Brain pericyte (primary cell): Measurements from ENCODE around the gene PIR.

Experiments
- DNase-seq: peaks from one replicate; pipeline ENCODE4 v3.0.0-alpha.2; 2012; ENCODE audit warnings: low read depth, low spot score

The PIR gene

DNA sequence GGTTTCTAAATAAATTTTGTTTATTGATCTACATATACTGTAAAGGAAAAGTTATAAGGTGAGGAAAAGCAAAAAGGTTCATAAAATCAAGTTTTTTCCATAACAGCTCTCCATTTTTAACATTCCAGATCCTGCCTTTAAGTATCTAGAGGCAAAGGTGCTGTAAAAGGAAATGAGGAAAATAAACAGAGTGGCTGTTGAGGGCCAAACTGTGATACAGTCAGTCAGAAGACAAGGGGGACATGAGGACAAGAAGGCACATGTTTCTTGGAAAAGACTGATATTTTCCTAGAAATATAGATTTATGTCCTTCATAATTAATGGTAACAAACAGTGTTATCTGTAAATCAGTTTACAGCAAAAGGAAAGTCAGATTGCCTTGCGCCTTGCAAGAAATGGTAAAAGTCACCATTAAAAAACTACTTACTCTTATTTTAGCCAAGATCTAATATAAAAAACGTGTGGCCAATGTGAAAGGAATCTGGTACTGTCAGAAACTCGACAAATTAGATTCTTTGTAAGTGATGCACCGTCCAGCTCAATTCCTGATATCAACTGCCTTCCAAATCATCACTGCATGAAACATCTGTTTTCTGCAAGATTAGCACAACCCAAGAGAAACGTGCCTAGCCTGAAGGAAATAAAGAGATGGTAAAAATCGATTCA, 75.0 kb downstream of the PIR start:
- no peak for DNase-seq

- DNase-seq: no peak
Observed at GRCh38 chrX:15416133-15416993, 76.8 kb downstream of the PIR start.

DNA sequence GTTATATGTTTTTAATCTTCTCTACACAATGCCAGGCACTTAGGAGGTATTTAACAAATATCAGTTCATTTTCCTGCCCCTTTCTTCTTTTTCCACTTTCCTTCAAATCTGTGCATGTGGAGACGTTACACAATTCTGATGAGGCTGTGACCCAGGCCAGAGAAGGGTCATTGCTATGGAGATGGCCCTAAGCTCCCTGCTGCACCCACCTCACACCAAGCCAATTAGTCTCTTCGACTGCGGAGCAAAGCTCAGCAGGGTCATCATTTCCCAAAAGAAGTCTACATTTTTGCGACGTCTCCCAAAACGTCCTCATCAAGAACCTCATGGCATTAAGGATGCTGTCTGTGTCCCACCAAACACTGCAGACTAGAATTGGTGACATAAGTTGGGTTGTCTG, 80.0 kb downstream of the PIR start:
- DNase-seq: no peak

GRCh38 chrX:15410947-15411346, 82.2 kb downstream of the PIR start:
- DNase-seq: no peak

GRCh38 chrX:15410430-15410829, 82.7 kb downstream of the PIR start:
- no peak for DNase-seq

- DNase-seq: no peak
Observed at GRCh38 chrX:15405846-15406245, 87.3 kb downstream of the PIR start.

DNA sequence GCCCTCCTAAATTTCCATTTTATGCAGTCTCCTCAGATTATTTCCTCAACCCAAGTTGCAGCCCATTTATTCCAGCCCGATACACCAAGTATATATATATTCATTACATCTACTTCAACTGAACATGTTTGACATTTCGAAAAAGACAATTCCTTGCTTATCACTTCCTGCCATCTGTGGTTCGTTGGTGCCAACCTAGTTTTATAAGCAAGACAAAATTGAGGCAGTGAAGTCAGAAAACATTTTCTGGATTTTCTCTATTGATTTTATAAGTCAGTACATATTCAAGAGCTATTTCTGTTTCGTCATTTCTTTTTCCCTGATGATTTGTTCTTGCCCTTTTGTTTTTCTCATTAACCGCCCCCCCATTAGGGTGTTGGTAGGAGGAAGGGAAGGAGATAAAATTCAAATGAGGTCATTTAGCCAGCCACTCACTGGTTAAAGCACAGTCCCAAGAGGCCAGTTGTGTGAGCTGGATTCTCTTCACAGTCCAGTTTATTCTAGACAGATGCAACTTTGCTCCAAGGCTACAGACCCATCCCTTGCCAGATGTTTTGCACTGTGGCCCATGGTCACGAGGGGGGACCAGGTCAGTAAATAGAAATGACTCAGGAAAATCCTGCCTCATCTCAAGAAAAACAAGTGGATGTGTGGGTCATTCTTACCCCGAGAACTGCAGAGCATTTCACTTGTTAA, 88.6 kb downstream of the PIR start:
- no peak for DNase-seq

GRCh38 chrX:15401378-15401777, 91.8 kb downstream of the PIR start:
- DNase-seq: no peak

GRCh38 chrX:15399962-15400391, 93.2 kb downstream of the PIR start:
- no peak for DNase-seq

GRCh38 chrX:15398874-15399273, 94.3 kb downstream of the PIR start:
- DNase-seq: no peak

DNA sequence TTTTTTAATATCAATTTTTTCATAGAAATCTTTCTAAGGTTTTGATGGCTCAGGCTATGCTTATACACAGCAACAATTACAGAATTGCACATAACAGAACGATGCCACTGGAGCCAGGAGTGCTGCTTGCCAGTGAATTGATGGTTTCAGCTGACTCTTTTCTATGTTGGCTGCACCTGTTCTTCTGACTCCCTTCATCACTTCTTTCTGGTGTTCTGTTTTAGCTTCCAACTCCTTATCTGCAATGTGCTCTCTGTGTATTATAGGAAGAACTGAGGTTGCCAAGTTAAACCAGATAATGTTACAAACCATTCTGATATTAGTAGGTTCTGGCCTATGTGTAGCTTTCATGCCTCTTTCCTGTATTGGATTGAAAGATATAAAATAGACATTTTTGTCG, 97.3 kb downstream of the PIR start:
- DNase-seq: no peak

DNA sequence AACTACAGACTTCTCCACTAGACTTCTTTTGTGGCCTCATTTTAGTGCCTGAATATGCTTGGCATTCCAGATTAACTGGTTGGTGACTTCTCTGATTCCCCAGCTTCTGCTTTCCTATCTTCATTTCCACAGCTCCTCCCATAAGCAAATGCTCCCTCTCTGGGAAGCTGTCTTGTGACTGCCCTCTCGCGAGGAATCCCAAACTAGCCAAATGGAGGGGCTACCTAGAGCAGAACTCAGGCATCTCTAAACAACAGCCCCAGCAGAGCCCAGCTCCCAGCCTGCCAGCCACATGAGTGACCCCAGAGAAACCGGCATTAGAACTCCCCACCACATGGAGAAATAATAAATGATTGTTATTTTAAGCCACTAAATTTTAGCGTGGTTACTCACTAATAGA, 101.3 kb downstream of the PIR start:
- no peak for DNase-seq

GRCh38 chrX:15384304-15384703, 108.8 kb downstream of the PIR start, which contains the start of gene VEGFD:
Gene VEGFD (minus strand): TSS chrX:15384413. CDS start chrX:15383946, 467 bp downstream.
- no peak for DNase-seq

DNA sequence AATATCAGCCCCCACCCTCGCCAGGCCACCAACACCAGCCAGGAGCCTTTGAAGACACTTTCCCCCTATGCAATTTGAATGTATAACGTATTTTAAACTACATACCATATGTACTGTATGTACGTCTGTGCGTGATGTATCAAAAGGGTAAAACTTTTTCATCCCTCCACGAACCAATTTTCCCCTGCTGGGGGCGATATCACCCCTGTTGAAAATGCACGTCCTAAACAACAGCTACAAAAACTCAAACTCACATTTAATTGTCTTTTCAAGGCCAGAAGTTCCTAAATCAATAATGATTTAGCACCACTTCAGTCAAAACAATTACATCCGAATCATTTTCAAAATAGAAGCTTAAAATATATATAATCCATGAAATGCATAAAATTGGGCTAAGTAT, 110.3 kb downstream of the PIR start:
- DNase-seq: no peak

DNA sequence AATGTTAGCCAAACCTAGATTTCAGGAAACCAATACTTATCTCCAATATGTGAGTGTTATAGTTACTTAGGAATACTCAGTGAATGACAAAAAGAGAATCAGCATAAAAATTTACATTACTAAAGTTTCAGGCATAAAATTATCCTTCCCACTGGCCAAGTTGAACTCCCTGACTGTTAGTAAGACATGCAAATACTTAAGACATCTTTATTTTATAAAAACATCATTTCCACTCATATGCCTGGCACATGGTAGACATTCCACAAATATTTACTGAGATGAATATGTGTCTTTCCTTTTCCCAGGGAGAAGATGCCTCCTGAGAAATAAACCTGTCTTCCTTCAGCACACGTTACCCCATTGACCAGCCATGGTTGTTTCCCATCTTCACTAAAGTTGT, 116.2 kb downstream of the PIR start:
- DNase-seq: no peak

GRCh38 chrX:15373976-15374375, 119.2 kb downstream of the PIR start:
- no peak for DNase-seq

GRCh38 chrX:15366506-15367352, 126.4 kb downstream of the PIR start:
- DNase-seq: no peak

- no peak for DNase-seq
Observed at GRCh38 chrX:15359701-15360100, 133.4 kb downstream of the PIR start.

GRCh38 chrX:15358533-15358932, 134.6 kb downstream of the PIR start:
- no peak for DNase-seq

GRCh38 chrX:15356444-15356843, 136.7 kb downstream of the PIR start:
- no peak for DNase-seq

DNA sequence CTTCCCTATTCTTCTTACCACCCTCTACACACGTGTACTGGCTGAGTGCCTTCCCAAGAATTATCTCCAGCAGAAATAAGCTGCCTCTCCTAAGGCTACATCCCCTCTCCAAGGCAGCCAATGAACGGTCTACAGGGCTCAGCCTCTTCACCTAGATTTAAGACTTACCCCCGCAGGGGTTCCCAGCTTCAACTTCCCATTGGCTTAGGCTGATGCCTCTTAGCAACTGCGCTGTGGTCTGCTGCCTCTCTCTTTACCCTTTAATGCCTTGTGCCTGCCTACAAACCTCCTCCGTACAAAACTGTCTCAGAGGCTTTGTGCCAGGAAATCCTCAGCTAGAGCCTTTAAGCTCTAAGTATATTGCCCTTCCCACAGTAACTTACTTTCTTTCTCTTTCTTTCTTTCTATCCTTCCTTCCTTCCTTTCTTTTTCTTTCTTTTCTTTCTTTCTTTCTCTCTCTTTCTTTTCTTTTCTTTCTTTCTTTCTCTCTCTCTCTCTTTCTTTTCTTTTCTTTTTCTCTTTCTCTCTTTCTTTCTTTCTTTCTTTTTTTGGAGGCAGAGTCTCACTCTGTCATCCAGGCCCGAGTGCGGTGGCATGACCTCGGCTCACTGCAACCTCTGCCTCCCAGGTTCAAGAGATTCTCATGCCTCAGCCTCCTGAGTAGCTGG, 142.7 kb downstream of the PIR start:
- no peak for DNase-seq
